Suprapubic skin (tissue), 4 donors: ENCODE measurements around the gene TM9SF4. TPM values are rescaled to one million over a fixed set of nuclear protein-coding genes. Genes with fewer than 3 reads are reported as not detected.

Source experiments
- DNase-seq, 2 donors: peaks; one replicate each; pipeline ENCODE4 v3.0.0-alpha.2; 2019; ENCODE audit warnings: low spot score in 2 of 2
- H3K27ac ChIP-seq: fragments of 200-600 bp; sonication (generic); one replicate; pipeline ENCODE4 v1.5.1; 2019
- H3K27me3 ChIP-seq: fragments of 200-600 bp; sonication (generic); one replicate; pipeline ENCODE4 v1.5.1; 2019
- H3K36me3 ChIP-seq: fragments of 200-600 bp; sonication (generic); one replicate; pipeline ENCODE4 v1.5.1; 2019
- H3K4me1 ChIP-seq: fragments of 200-600 bp; sonication (generic); one replicate; pipeline ENCODE4 v1.5.1; 2019
- H3K4me3 ChIP-seq: fragments of 200-600 bp; sonication (generic); one replicate; pipeline ENCODE4 v1.5.1; 2019; ENCODE audit warnings: mild to moderate bottlenecking
- H3K9me3 ChIP-seq: fragments of 200-600 bp; sonication (generic); one replicate; pipeline ENCODE4 v1.5.1; 2019
- CTCF ChIP-seq, 2 donors: fragments of 200-600 bp in 1 of 2; fragments of 450-650 bp in 1 of 2; sonication (generic) in 1 of 2; IDR thresholded peaks; one replicate each; pipeline ENCODE4 v1.5.1; 2016 to 2019; ENCODE audit warnings: antibody characterized with exemption in 2 of 2, mild to moderate bottlenecking in 1 of 2, moderate library complexity in 1 of 2
- EP300 ChIP-seq: sonication (generic); formaldehyde crosslinking; IDR thresholded peaks from one replicate; pipeline ENCODE4 v1.6.1; 2017; ENCODE audit warnings: antibody characterized with exemption
- POLR2A ChIP-seq, 2 donors: fragments of 450-650 bp; IDR thresholded peaks; one replicate each; pipeline ENCODE4 v1.6.1; 2017; ENCODE audit warnings: antibody characterized with exemption in 2 of 2, mild to moderate bottlenecking in 2 of 2, moderate library complexity in 2 of 2
- POLR2AphosphoS5 ChIP-seq, 3 donors: sonication (generic); formaldehyde crosslinking; IDR thresholded peaks; one replicate each; pipeline ENCODE4 v1.6.1; 2017; ENCODE audit warnings: antibody characterized with exemption in 3 of 3
- WGBS: methylation state at CpG from one replicate; pipeline ENCODE4 v1.1.5; 2018; 5-methylcytosine and 5-hydroxymethylcytosine counted together
- total RNA-seq, 4 donors: library from RNA; depleted of rRNA; stranded (reverse); fragments of >200 nt; gene quantifications; one replicate each; pipeline ENCODE4 v1.1.0, GENCODE V29; 2016

TM9SF4 gene
- total RNA-seq, 4 donors from 2014 or later: 45.5 to 54.9 (median 51.6) TPM

- H3K36me3 ChIP-seq: no peaks in the 10 kb centered on the region
- H3K27ac ChIP-seq: no peak overlapping the region
- H3K4me1 ChIP-seq: no peaks in the 10 kb centered on the region
- peaks cover 6% of the 10 kb centered on the region for H3K27me3 ChIP-seq
- WGBS: 88% methylated on average over 6 of the region's 6 CpGs
- no peaks in the 10 kb centered on the region for H3K9me3 ChIP-seq
- TF ChIP-seq POLR2AphosphoS5 (IDR thresholded peaks at IDR 0.05) (no peak), POLR2A (IDR thresholded peaks at IDR 0.05) (no peak), CTCF (IDR thresholded peaks at IDR 0.05) (no peak), EP300 (no peak)
- DNase-seq: no peak
- no peak overlapping the region for H3K4me3 ChIP-seq
These were observed 37.3 kb upstream of the TM9SF4 start for GRCh38 chr20:32072168-32072750.

GRCh38 chr20:32075534-32075933 is 34.0 kb upstream of the TM9SF4 start:
- no peak overlapping the region for H3K27ac ChIP-seq
- peaks cover 6% of the 10 kb centered on the region for H3K27me3 ChIP-seq
- no peaks in the 10 kb centered on the region for H3K36me3 ChIP-seq
- no peak overlapping the region for H3K4me3 ChIP-seq
- H3K9me3 ChIP-seq: no peaks in the 10 kb centered on the region
- no peak for DNase-seq
- WGBS: 92% methylated on average over 1 of the region's 1 CpG
- no peak for TF ChIP-seq POLR2A (IDR thresholded peaks at IDR 0.05)
- no peak for TF ChIP-seq POLR2AphosphoS5 (IDR thresholded peaks at IDR 0.05)
- no peak for TF ChIP-seq EP300
- no peak for TF ChIP-seq CTCF (IDR thresholded peaks at IDR 0.05)
- no peaks in the 10 kb centered on the region for H3K4me1 ChIP-seq

GRCh38 chr20:32077190-32077589 is 32.3 kb upstream of the TM9SF4 start:
- no peak for TF ChIP-seq EP300
- no peak for TF ChIP-seq POLR2A (IDR thresholded peaks at IDR 0.05)
- TF ChIP-seq POLR2AphosphoS5 (IDR thresholded peaks at IDR 0.05): no peak
- no peaks in the 10 kb centered on the region for H3K27me3 ChIP-seq
- H3K27ac ChIP-seq: no peak overlapping the region
- H3K4me1 ChIP-seq: no peaks in the 10 kb centered on the region
- no peaks in the 10 kb centered on the region for H3K9me3 ChIP-seq
- H3K4me3 ChIP-seq: no peak overlapping the region
- H3K36me3 ChIP-seq: no peaks in the 10 kb centered on the region
- no peak for DNase-seq
- WGBS: 79% methylated on average over 4 of the region's 4 CpGs

- no peak for TF ChIP-seq CTCF (IDR thresholded peaks at IDR 0.05)
- no peak for TF ChIP-seq EP300
- no peak for TF ChIP-seq POLR2AphosphoS5 (IDR thresholded peaks at IDR 0.05)
- TF ChIP-seq POLR2A (IDR thresholded peaks at IDR 0.05): no peak
- DNase-seq: no peak
- Histone ChIP-seq H3K27me3 (peaks cover 4% of the 10 kb centered on the region), H3K27ac (no peak overlapping the region), H3K9me3 (no peaks in the 10 kb centered on the region), H3K4me3 (no peak overlapping the region), H3K36me3 (no peaks in the 10 kb centered on the region), H3K4me1 (no peaks in the 10 kb centered on the region)
- WGBS: 87% methylated on average over 5 of the region's 5 CpGs
These were observed 31.2 kb upstream of the TM9SF4 start for GRCh38 chr20:32078322-32078721.

GRCh38 chr20:32078791-32079190 is 30.7 kb upstream of the TM9SF4 start:
- Histone ChIP-seq H3K4me1 (no peaks in the 10 kb centered on the region), H3K4me3 (no peak overlapping the region), H3K36me3 (no peaks in the 10 kb centered on the region), H3K9me3 (no peaks in the 10 kb centered on the region), H3K27ac (no peak overlapping the region), H3K27me3 (peaks cover 7% of the 10 kb centered on the region)
- TF ChIP-seq CTCF (IDR thresholded peaks at IDR 0.05): no peak
- TF ChIP-seq POLR2AphosphoS5 (IDR thresholded peaks at IDR 0.05): no peak
- no peak for TF ChIP-seq POLR2A (IDR thresholded peaks at IDR 0.05)
- no peak for TF ChIP-seq EP300
- no peak for DNase-seq

GRCh38 chr20:32079655-32080109 is 29.8 kb upstream of the TM9SF4 start:
- 60% methylated on average over 8 of the region's 8 CpGs for WGBS
- Histone ChIP-seq H3K9me3 (no peaks in the 10 kb centered on the region), H3K4me1 (no peaks in the 10 kb centered on the region), H3K36me3 (no peaks in the 10 kb centered on the region), H3K27me3 (peaks cover 7% of the 10 kb centered on the region), H3K27ac (no peak overlapping the region), H3K4me3 (no peak overlapping the region)
- TF ChIP-seq POLR2A (IDR thresholded peaks at IDR 0.05): no peak
- TF ChIP-seq CTCF (IDR thresholded peaks at IDR 0.05): no peak
- no peak for TF ChIP-seq EP300
- TF ChIP-seq POLR2AphosphoS5 (IDR thresholded peaks at IDR 0.05): no peak
- no peak for DNase-seq
